Measurements from ENCODE around the gene RAB44. TPM values are rescaled to one million over a fixed set of nuclear protein-coding genes. Genes with fewer than 3 reads are reported as not detected.
"Not testable (repeated sequence)": the region's sequence is repeated elsewhere in the genome, so short reads cannot be mapped to it uniquely, and the experiment has no call there.

RAB44 gene
- total and polyA plus RNA-seq, 2 donors (not counting 1 experiment from before 2014, with no cell fraction given) = 0.15 to 0.16 TPM

- Histone ChIP-seq H3K27ac (ENCODE audit: low read length in 2 of 2) (no peak overlapping the region), H3K4me3 (ENCODE audit: control extremely low read depth in 1 of 5, extremely low read depth in 1 of 5, insufficient read depth in 1 of 5, low read depth in 2 of 5, low read length in 4 of 5) (no peak overlapping the region), H4K20me1 (ENCODE audit: control insufficient read depth, insufficient read depth, low read length, poor library complexity, severe bottlenecking) (no peaks in the 10 kb centered on the region), H3K27me3 (replicated peaks in 1 of 4; ENCODE audit: control extremely low read depth in 1 of 4, control insufficient read depth in 3 of 4, insufficient read depth in 4 of 4, low read length in 3 of 4) (peaks cover 0 to 4% (median 0%) of the 10 kb centered on the region in 4 experiments), H3K9ac (ENCODE audit: low read length) (no peak overlapping the region), H3K9me3 (ENCODE audit: control extremely low read depth in 1 of 3, control insufficient read depth in 2 of 3, insufficient read depth in 1 of 3, low read length in 2 of 3) (no peaks in the 10 kb centered on the region), H3K4me2 (replicated peaks; ENCODE audit: low read depth, low read length, poor library complexity, severe bottlenecking) (peak overlapping the region; percentile 54), H3K79me2 (ENCODE audit: control insufficient read depth, insufficient read depth, low read length) (no peaks in the 10 kb centered on the region), H3K36me3 (replicated peaks in 1 of 2; ENCODE audit: control extremely low read depth in 1 of 2, control insufficient read depth in 1 of 2, extremely low read depth in 1 of 2, insufficient read depth in 2 of 2, low read length in 1 of 2) (no peaks in the 10 kb centered on the region), H3K4me1 (ENCODE audit: control insufficient read depth in 2 of 2, insufficient read depth in 2 of 2, low read length in 2 of 2) (peaks cover 20 to 23% of the 10 kb centered on the region in 2 donors), H2AFZ (ENCODE audit: insufficient read depth, low read depth, low read length, poor library complexity, severe bottlenecking) (no peak overlapping the region)
- peaks cover 11% of the 10 kb centered on the region for H3K27me3 Mint-ChIP-seq
- DNase-seq (no peak), ATAC-seq (ENCODE audit: low read depth) (no peak)
- H3K27ac Mint-ChIP-seq = peak overlapping the region; percentile 46
- WGBS (ENCODE audit: insufficient coverage) = 95% methylated on average over 3 of the region's 11 CpGs
- ChIA-PET CTCF (interaction anchor here (0.6 to 2.9 kb wide), 7 partner anchors 17 to 108 kb away, joined by 3 to 7 read pairs (median 4); no protein-coding TSS in a partner anchor), POLR2A (interaction anchor here (0.6 kb wide), 1 partner anchor 513 kb away, joined by 7 read pairs; no protein-coding TSS in a partner anchor)
- intact Hi-C loops (cut with micrococcal nuclease) = no loop called here
- no peak overlapping the region for H3K4me3 Mint-ChIP-seq
- no peak for TF ChIP-seq CTCF (IDR thresholded peaks at IDR 0.05)
- no peak for TF ChIP-seq EZH2 (IDR thresholded peaks at IDR 0.05; ENCODE audit: borderline replicate concordance, insufficient read depth, low read depth, low read length, poor library complexity, severe bottlenecking)
- H3K4me1 Mint-ChIP-seq = peaks cover 34% of the 10 kb centered on the region
- H3K9me3 Mint-ChIP-seq (ENCODE audit: insufficient read depth) = no peaks in the 10 kb centered on the region
Observed at GRCh38 chr6:36651659-36652379, 45.8 kb upstream of the RAB44 start.

- H3K27ac Mint-ChIP-seq; H3K4me3 Mint-ChIP-seq; intact Hi-C loops (cut with micrococcal nuclease); H4K20me1 ChIP-seq (ENCODE audit: control insufficient read depth, insufficient read depth, low read length, poor library complexity, severe bottlenecking); H3K79me2 ChIP-seq (ENCODE audit: control insufficient read depth, insufficient read depth, low read length); H3K36me3 ChIP-seq (replicated peaks in 1 of 2; ENCODE audit: control extremely low read depth in 1 of 2, control insufficient read depth in 1 of 2, extremely low read depth in 1 of 2, insufficient read depth in 2 of 2, low read length in 1 of 2); H3K4me3 ChIP-seq (ENCODE audit: control extremely low read depth in 1 of 5, extremely low read depth in 1 of 5, insufficient read depth in 1 of 5, low read depth in 2 of 5, low read length in 4 of 5); ATAC-seq (ENCODE audit: low read depth); DNase-seq; H3K4me2 ChIP-seq (replicated peaks; ENCODE audit: low read depth, low read length, poor library complexity, severe bottlenecking); H3K27ac ChIP-seq (ENCODE audit: low read length in 2 of 2); H3K27me3 ChIP-seq (replicated peaks in 1 of 4; ENCODE audit: control extremely low read depth in 1 of 4, control insufficient read depth in 3 of 4, insufficient read depth in 4 of 4, low read length in 3 of 4); H3K9ac ChIP-seq (ENCODE audit: low read length); H2AFZ ChIP-seq (ENCODE audit: insufficient read depth, low read depth, low read length, poor library complexity, severe bottlenecking); H3K9me3 ChIP-seq (ENCODE audit: control extremely low read depth in 1 of 3, control insufficient read depth in 2 of 3, insufficient read depth in 1 of 3, low read length in 2 of 3); H3K9me3 Mint-ChIP-seq (ENCODE audit: insufficient read depth): not testable (repeated sequence)
- H3K4me1 ChIP-seq (ENCODE audit: control insufficient read depth in 2 of 2, insufficient read depth in 2 of 2, low read length in 2 of 2) = peaks cover 32 to 33% of the 10 kb centered on the region in 2 donors
- WGBS (ENCODE audit: insufficient coverage) = 83% methylated on average over 4 of the region's 5 CpGs
- Mint-ChIP-seq H3K4me1 (peaks cover 45% of the 10 kb centered on the region), H3K27me3 (peaks cover 22% of the 10 kb centered on the region)
- CTCF ChIA-PET = interaction anchor here (0.7 to 1.6 kb wide), 2 partner anchors 19 to 30 kb away, joined by 4 to 7 read pairs; no protein-coding TSS in a partner anchor
- POLR2A ChIA-PET = interaction anchor here (0.6 to 1.1 kb wide), 2 partner anchors 9 to 12 kb away, joined by 3 read pairs; no protein-coding TSS in a partner anchor
Observed at GRCh38 chr6:36654469-36654868, 43.2 kb upstream of the RAB44 start.
